ENCODE measurements around the gene MCF2L. TPM values are rescaled to one million over a fixed set of nuclear protein-coding genes. Genes with fewer than 3 reads are reported as not detected.

MCF2L gene
- total RNA-seq, 1 experiment from 2014 or later, result 9.4 TPM

GRCh38 chr13:112983428-112984196 lies 14.6 kb downstream of the MCF2L start:
- Histone ChIP-seq H3K9me3 (replicated peaks) (no peaks in the 10 kb centered on the region), H3K27ac (no peak overlapping the region), H3K4me1 (replicated peaks) (no peaks in the 10 kb centered on the region), H3K4me3 (no peak overlapping the region), H3K27me3 (replicated peaks) (peaks cover 38% of the 10 kb centered on the region; the same call in 1 of the 2 replicates), H3K36me3 (no peaks in the 10 kb centered on the region)
- DNase-seq (ENCODE audit: low read depth in 1 of 2, low spot score in 2 of 2), result no peak

GRCh38 chr13:112984501-112984900 lies 15.5 kb downstream of the MCF2L start:
- peaks cover 38% of the 10 kb centered on the region; the same call in 1 of the 2 replicates for H3K27me3 ChIP-seq (replicated peaks)
- no peaks in the 10 kb centered on the region for H3K9me3 ChIP-seq (replicated peaks)
- H3K4me1 ChIP-seq (replicated peaks), result no peaks in the 10 kb centered on the region
- H3K36me3 ChIP-seq, result no peaks in the 10 kb centered on the region
- no peak for DNase-seq (ENCODE audit: low read depth in 1 of 2, low spot score in 2 of 2)
- no peak overlapping the region for H3K4me3 ChIP-seq
- no peak overlapping the region for H3K27ac ChIP-seq

GRCh38 chr13:112984954-112985802 lies 16.2 kb downstream of the MCF2L start:
- Histone ChIP-seq H3K4me3 (no peak overlapping the region), H3K27ac (no peak overlapping the region), H3K27me3 (replicated peaks) (peaks cover 33% of the 10 kb centered on the region; the same call in 1 of the 2 replicates), H3K4me1 (replicated peaks) (no peaks in the 10 kb centered on the region), H3K36me3 (no peaks in the 10 kb centered on the region), H3K9me3 (replicated peaks) (no peaks in the 10 kb centered on the region)
- no peak for DNase-seq (ENCODE audit: low read depth in 1 of 2, low spot score in 2 of 2)

GRCh38 chr13:112985803-112986408 lies 16.9 kb downstream of the MCF2L start:
- no peak overlapping the region for H3K27ac ChIP-seq
- no peaks in the 10 kb centered on the region for H3K4me1 ChIP-seq (replicated peaks)

GRCh38 chr13:112986470-112986869 lies 17.5 kb downstream of the MCF2L start:
- no peaks in the 10 kb centered on the region for H3K36me3 ChIP-seq
- no peaks in the 10 kb centered on the region for H3K9me3 ChIP-seq (replicated peaks)
- no peak overlapping the region for H3K4me3 ChIP-seq
- DNase-seq (ENCODE audit: low read depth in 1 of 2, low spot score in 2 of 2), result no peak
- peaks cover 36% of the 10 kb centered on the region; the same call in 1 of the 2 replicates for H3K27me3 ChIP-seq (replicated peaks)
- no peak overlapping the region for H3K27ac ChIP-seq
- no peaks in the 10 kb centered on the region for H3K4me1 ChIP-seq (replicated peaks)

More at GRCh38 chr13:112985803-112986408, 16.9 kb downstream of the MCF2L start:
- Histone ChIP-seq H3K27me3 (replicated peaks) (peaks cover 36% of the 10 kb centered on the region; the same call in 1 of the 2 replicates), H3K4me3 (no peak overlapping the region), H3K9me3 (replicated peaks) (no peaks in the 10 kb centered on the region), H3K36me3 (no peaks in the 10 kb centered on the region)
- no peak for DNase-seq (ENCODE audit: low read depth in 1 of 2, low spot score in 2 of 2)

GRCh38 chr13:112986946-112987681 lies 18.1 kb downstream of the MCF2L start:
- Histone ChIP-seq H3K27ac (no peak overlapping the region), H3K9me3 (replicated peaks) (no peaks in the 10 kb centered on the region), H3K4me1 (replicated peaks) (no peaks in the 10 kb centered on the region), H3K36me3 (no peaks in the 10 kb centered on the region), H3K4me3 (no peak overlapping the region), H3K27me3 (replicated peaks) (peaks cover 38% of the 10 kb centered on the region)
- no peak for DNase-seq (ENCODE audit: low read depth in 1 of 2, low spot score in 2 of 2)

- Histone ChIP-seq H3K36me3 (no peaks in the 10 kb centered on the region), H3K9me3 (replicated peaks) (no peaks in the 10 kb centered on the region), H3K27ac (no peak overlapping the region), H3K4me3 (no peak overlapping the region), H3K4me1 (replicated peaks) (no peaks in the 10 kb centered on the region), H3K27me3 (replicated peaks) (peaks cover 43% of the 10 kb centered on the region)
- no peak for DNase-seq (ENCODE audit: low read depth in 1 of 2, low spot score in 2 of 2)
Observed at GRCh38 chr13:112987682-112988024, 18.6 kb downstream of the MCF2L start.

- no peaks in the 10 kb centered on the region for H3K36me3 ChIP-seq
- H3K4me1 ChIP-seq (replicated peaks), result no peaks in the 10 kb centered on the region
- no peak overlapping the region for H3K27ac ChIP-seq
- no peak overlapping the region for H3K4me3 ChIP-seq
- DNase-seq (ENCODE audit: low read depth in 1 of 2, low spot score in 2 of 2), result no peak
- no peaks in the 10 kb centered on the region for H3K9me3 ChIP-seq (replicated peaks)
- H3K27me3 ChIP-seq (replicated peaks), result peaks cover 53% of the 10 kb centered on the region
Observed at GRCh38 chr13:112990783-112991182, 21.8 kb downstream of the MCF2L start.

- Histone ChIP-seq H3K36me3 (no peaks in the 10 kb centered on the region), H3K4me3 (no peak overlapping the region), H3K4me1 (replicated peaks) (no peaks in the 10 kb centered on the region), H3K9me3 (replicated peaks) (no peaks in the 10 kb centered on the region), H3K27me3 (replicated peaks) (peaks cover 53% of the 10 kb centered on the region), H3K27ac (no peak overlapping the region)
- DNase-seq (ENCODE audit: low read depth in 1 of 2, low spot score in 2 of 2), result no peak
Observed at GRCh38 chr13:112991609-112992008, 22.6 kb downstream of the MCF2L start.

- DNase-seq (ENCODE audit: low read depth in 1 of 2, low spot score in 2 of 2), result no peak
- Histone ChIP-seq H3K4me1 (replicated peaks) (no peaks in the 10 kb centered on the region), H3K4me3 (no peak overlapping the region), H3K36me3 (no peaks in the 10 kb centered on the region), H3K27me3 (replicated peaks) (peaks cover 65% of the 10 kb centered on the region), H3K27ac (no peak overlapping the region), H3K9me3 (replicated peaks) (no peaks in the 10 kb centered on the region)
Observed at GRCh38 chr13:112992931-112993680, 24.1 kb downstream of the MCF2L start.

GRCh38 chr13:112994084-112994780 lies 25.2 kb downstream of the MCF2L start:
- Histone ChIP-seq H3K27ac (no peak overlapping the region), H3K4me1 (replicated peaks) (no peaks in the 10 kb centered on the region), H3K4me3 (no peak overlapping the region), H3K9me3 (replicated peaks) (no peaks in the 10 kb centered on the region), H3K27me3 (replicated peaks) (peaks cover 69% of the 10 kb centered on the region), H3K36me3 (no peaks in the 10 kb centered on the region)
- DNase-seq (ENCODE audit: low read depth in 1 of 2, low spot score in 2 of 2), result no peak

- Histone ChIP-seq H3K4me3 (no peak overlapping the region), H3K9me3 (replicated peaks) (no peaks in the 10 kb centered on the region), H3K27me3 (replicated peaks) (peaks cover 69% of the 10 kb centered on the region), H3K36me3 (no peaks in the 10 kb centered on the region), H3K4me1 (replicated peaks) (no peaks in the 10 kb centered on the region), H3K27ac (no peak overlapping the region)
- DNase-seq (ENCODE audit: low read depth in 1 of 2, low spot score in 2 of 2), result no peak
Observed at GRCh38 chr13:112994781-112995355, 25.9 kb downstream of the MCF2L start.
